IPS-18c (cell line): ENCODE measurements around the gene ZFP36L1.

Experiments used
- H3K4me3 ChIP-seq: 2 replicates; pipeline ENCODE4 v1.7.0; 2013; ENCODE audit warnings: low read depth, mild to moderate bottlenecking, low read length, moderate library complexity; ENCODE audit not compliant: insufficient read depth
- H3K9me3 ChIP-seq: one replicate; pipeline ENCODE4 v1.6.1; 2013; ENCODE audit warnings: mild to moderate bottlenecking, low read length, moderate library complexity; ENCODE audit not compliant: control insufficient read depth, insufficient read depth

The ZFP36L1 gene

GRCh38 chr14:68819260-68819691, 26.4 kb upstream of the ZFP36L1 start:
- H3K9me3 ChIP-seq, result no peaks in the 10 kb centered on the region

GRCh38 chr14:68817506-68818212, 24.8 kb upstream of the ZFP36L1 start:
- Histone ChIP-seq H3K9me3 (no peaks in the 10 kb centered on the region), H3K4me3 (no peak overlapping the region)

More at GRCh38 chr14:68819260-68819691, 26.4 kb upstream of the ZFP36L1 start:
- no peak overlapping the region for H3K4me3 ChIP-seq

- no peak overlapping the region for H3K4me3 ChIP-seq
These were observed 24.1 kb upstream of the ZFP36L1 start for GRCh38 chr14:68816943-68817430.

GRCh38 chr14:68816183-68816942, 23.5 kb upstream of the ZFP36L1 start:
- H3K9me3 ChIP-seq, result no peaks in the 10 kb centered on the region
- peak overlapping the region; percentile 60 for H3K4me3 ChIP-seq

More at GRCh38 chr14:68816943-68817430, 24.1 kb upstream of the ZFP36L1 start:
- no peaks in the 10 kb centered on the region for H3K9me3 ChIP-seq

GRCh38 chr14:68815298-68816182, 22.7 kb upstream of the ZFP36L1 start:
- H3K9me3 ChIP-seq, result no peaks in the 10 kb centered on the region
- peak overlapping the region; percentile 60 for H3K4me3 ChIP-seq

GRCh38 chr14:68814539-68815297, 21.9 kb upstream of the ZFP36L1 start:
- Histone ChIP-seq H3K9me3 (no peaks in the 10 kb centered on the region), H3K4me3 (no peak overlapping the region)

GRCh38 chr14:68814238-68814538, 21.3 kb upstream of the ZFP36L1 start:
- no peak overlapping the region for H3K4me3 ChIP-seq

GRCh38 chr14:68813318-68813838, 20.5 kb upstream of the ZFP36L1 start:
- H3K9me3 ChIP-seq, result no peaks in the 10 kb centered on the region
- H3K4me3 ChIP-seq, result no peak overlapping the region

More at GRCh38 chr14:68814238-68814538, 21.3 kb upstream of the ZFP36L1 start:
- no peaks in the 10 kb centered on the region for H3K9me3 ChIP-seq

- H3K9me3 ChIP-seq, result no peaks in the 10 kb centered on the region
- H3K4me3 ChIP-seq, result no peak overlapping the region
These were observed 18.3 kb upstream of the ZFP36L1 start for GRCh38 chr14:68811171-68811570.

- H3K4me3 ChIP-seq, result no peak overlapping the region
- no peaks in the 10 kb centered on the region for H3K9me3 ChIP-seq
These were observed 17.6 kb upstream of the ZFP36L1 start for GRCh38 chr14:68810173-68811153.

GRCh38 chr14:68809524-68809923, 16.7 kb upstream of the ZFP36L1 start:
- Histone ChIP-seq H3K9me3 (no peaks in the 10 kb centered on the region), H3K4me3 (no peak overlapping the region)

- Histone ChIP-seq H3K4me3 (no peak overlapping the region), H3K9me3 (no peaks in the 10 kb centered on the region)
These were observed 16.0 kb upstream of the ZFP36L1 start for GRCh38 chr14:68808696-68809480.

GRCh38 chr14:68807987-68808386, 15.1 kb upstream of the ZFP36L1 start:
- Histone ChIP-seq H3K4me3 (no peak overlapping the region), H3K9me3 (no peaks in the 10 kb centered on the region)

- H3K4me3 ChIP-seq, result no peak overlapping the region
- no peaks in the 10 kb centered on the region for H3K9me3 ChIP-seq
These were observed 14.3 kb upstream of the ZFP36L1 start for GRCh38 chr14:68807148-68807600.
